Measurements from ENCODE around the gene NF1.

Gene NF1

GRCh38 chr17:31297090-31297489 is 202.3 kb downstream of the NF1 start, which contains the start of gene OMG:
Gene OMG (minus strand): TSS chr17:31297239. CDS start chr17:31296331, 908 bp downstream.
- DNase-seq = no peak

- no peak for DNase-seq
These were observed 204.8 kb downstream of the NF1 start for GRCh38 chr17:31299624-31300023.

GRCh38 chr17:31307640-31308039 is 212.9 kb downstream of the NF1 start:
- no peak for DNase-seq

- DNase-seq = peak in 1 of 5 experiments; percentile 36
These were observed 213.9 kb downstream of the NF1 start for GRCh38 chr17:31308372-31309334.

GRCh38 chr17:31309556-31309955 is 214.8 kb downstream of the NF1 start:
- peak in 1 of 5 experiments; percentile 59 for DNase-seq

- DNase-seq = peak in 3 of 5 experiments; percentile 50 to 76 (median 70)
These were observed 215.5 kb downstream of the NF1 start for GRCh38 chr17:31310260-31310659.

GRCh38 chr17:31310886-31311285 is 216.1 kb downstream of the NF1 start:
- peak in 1 of 5 experiments; percentile 45 for DNase-seq

GRCh38 chr17:31311526-31311925 is 216.7 kb downstream of the NF1 start:
- DNase-seq = peak in 1 of 5 experiments; percentile 40

GRCh38 chr17:31312223-31312622 is 217.4 kb downstream of the NF1 start:
- peak in 2 of 5 experiments; percentile 23 to 80 for DNase-seq

GRCh38 chr17:31313982-31314781 is 219.4 kb downstream of the NF1 start, which contains the start of gene EVI2B:
Gene EVI2B (minus strand): TSS chr17:31314054. CDS start chr17:31305609, 8,445 bp downstream.
- peak in 2 of 5 experiments; percentile 49 to 88 for DNase-seq

GRCh38 chr17:31314782-31315100 is 220.0 kb downstream of the NF1 start:
- DNase-seq = no peak

GRCh38 chr17:31318298-31318801 is 223.6 kb downstream of the NF1 start:
- peak in 4 of 5 experiments; percentile 46 to 89 (median 52) for DNase-seq

GRCh38 chr17:31318851-31319661 is 224.3 kb downstream of the NF1 start:
- DNase-seq = peak in 1 of 5 experiments; percentile 52

GRCh38 chr17:31320241-31320640 is 225.5 kb downstream of the NF1 start:
- peak in 1 of 5 experiments; percentile 76 for DNase-seq

GRCh38 chr17:31320791-31321190 is 226.0 kb downstream of the NF1 start:
- DNase-seq = peak in 1 of 5 experiments; percentile 68

- peak; percentile 21 to 98 (median 74) for DNase-seq
These were observed 226.7 kb downstream of the NF1 start, which contains the start of gene EVI2A for GRCh38 chr17:31321481-31321880. Gene EVI2A (minus strand): TSS chr17:31321622. CDS start chr17:31319013, 2,609 bp downstream.

GRCh38 chr17:31321966-31322365 is 227.2 kb downstream of the NF1 start:
- peak in 2 of 5 experiments; percentile 13 to 85 for DNase-seq

- no peak for DNase-seq
These were observed 228.8 kb downstream of the NF1 start for GRCh38 chr17:31323551-31323950.

- DNase-seq = no peak
These were observed 232.9 kb downstream of the NF1 start for GRCh38 chr17:31327534-31328159.

- no peak for DNase-seq
These were observed 233.4 kb downstream of the NF1 start for GRCh38 chr17:31328160-31328535.

- no peak for DNase-seq
These were observed 234.4 kb downstream of the NF1 start for GRCh38 chr17:31329221-31329620.
